OCI-LY1 (cell line): ENCODE results near the gene RFNG.

Experiments
- EZH2 ChIP-seq: fragments of 200-600 bp; sonication (generic), shearing (Covaris generic); IDR thresholded peaks from 2 replicates; pipeline ENCODE4 v1.8.0; 2017; ENCODE audit warnings: borderline replicate concordance, mixed run types, mild to moderate bottlenecking, antibody characterized with exemption, low read length, moderate library complexity, mixed read lengths
- TF ChIP-seq, protein P1 (sequence below): fragments of 200-600 bp; sonication (generic), shearing (Covaris generic); IDR thresholded peaks from 2 replicates; pipeline ENCODE4 v1.5.1; 2017; ENCODE audit warnings: mild to moderate bottlenecking, antibody characterized with exemption, low read length, moderate library complexity, mixed read lengths

DNA sequence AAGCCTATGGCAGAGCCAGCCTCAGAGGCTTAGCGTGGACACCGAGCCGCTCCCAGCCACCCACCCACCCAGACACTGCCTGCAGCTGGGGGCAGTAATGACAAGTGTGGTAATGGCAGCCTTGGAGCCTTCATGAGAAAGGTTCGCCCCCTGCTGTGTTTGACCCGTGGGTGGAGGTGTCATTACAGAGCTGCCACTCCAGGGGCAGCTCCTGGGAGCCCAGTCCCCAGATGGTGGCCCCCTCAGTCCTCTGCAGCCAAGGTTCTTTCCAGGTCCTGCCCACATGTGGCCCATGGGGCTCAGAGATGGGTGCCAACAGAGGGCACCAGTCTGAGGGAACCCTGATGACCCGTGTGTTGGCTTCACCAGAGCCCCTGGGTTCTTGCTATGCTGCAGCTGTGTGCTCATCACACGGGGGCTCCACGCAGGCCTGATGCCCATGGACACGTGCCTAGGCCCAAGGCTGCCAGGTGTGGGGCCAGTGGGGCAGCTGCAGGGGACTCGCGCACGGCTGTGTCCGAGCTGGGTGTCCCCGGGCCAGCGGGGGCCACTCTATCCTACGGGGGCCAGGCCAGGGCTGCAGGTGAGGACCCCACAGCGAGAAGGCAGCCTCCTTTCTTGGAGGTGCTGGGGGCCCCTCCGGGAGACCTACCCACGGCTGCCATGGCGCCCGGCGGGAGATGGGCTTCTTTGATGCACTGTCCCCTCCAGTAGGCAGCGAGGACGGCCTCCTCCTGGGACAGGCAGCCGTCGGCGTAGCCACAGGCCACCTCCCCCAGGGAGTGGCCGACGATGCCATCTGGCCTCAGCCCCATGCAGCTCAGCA is 38.3 kb upstream of the RFNG start:
- TF ChIP-seq, protein P1, sequence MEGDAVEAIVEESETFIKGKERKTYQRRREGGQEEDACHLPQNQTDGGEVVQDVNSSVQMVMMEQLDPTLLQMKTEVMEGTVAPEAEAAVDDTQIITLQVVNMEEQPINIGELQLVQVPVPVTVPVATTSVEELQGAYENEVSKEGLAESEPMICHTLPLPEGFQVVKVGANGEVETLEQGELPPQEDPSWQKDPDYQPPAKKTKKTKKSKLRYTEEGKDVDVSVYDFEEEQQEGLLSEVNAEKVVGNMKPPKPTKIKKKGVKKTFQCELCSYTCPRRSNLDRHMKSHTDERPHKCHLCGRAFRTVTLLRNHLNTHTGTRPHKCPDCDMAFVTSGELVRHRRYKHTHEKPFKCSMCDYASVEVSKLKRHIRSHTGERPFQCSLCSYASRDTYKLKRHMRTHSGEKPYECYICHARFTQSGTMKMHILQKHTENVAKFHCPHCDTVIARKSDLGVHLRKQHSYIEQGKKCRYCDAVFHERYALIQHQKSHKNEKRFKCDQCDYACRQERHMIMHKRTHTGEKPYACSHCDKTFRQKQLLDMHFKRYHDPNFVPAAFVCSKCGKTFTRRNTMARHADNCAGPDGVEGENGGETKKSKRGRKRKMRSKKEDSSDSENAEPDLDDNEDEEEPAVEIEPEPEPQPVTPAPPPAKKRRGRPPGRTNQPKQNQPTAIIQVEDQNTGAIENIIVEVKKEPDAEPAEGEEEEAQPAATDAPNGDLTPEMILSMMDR: no peak
- no peak for TF ChIP-seq EZH2
